ENCODE results near the gene SIGLEC9.
"Not testable (repeated sequence)": the region's sequence is repeated elsewhere in the genome, so short reads cannot be mapped to it uniquely, and the experiment has no call there.

Gene SIGLEC9

DNA sequence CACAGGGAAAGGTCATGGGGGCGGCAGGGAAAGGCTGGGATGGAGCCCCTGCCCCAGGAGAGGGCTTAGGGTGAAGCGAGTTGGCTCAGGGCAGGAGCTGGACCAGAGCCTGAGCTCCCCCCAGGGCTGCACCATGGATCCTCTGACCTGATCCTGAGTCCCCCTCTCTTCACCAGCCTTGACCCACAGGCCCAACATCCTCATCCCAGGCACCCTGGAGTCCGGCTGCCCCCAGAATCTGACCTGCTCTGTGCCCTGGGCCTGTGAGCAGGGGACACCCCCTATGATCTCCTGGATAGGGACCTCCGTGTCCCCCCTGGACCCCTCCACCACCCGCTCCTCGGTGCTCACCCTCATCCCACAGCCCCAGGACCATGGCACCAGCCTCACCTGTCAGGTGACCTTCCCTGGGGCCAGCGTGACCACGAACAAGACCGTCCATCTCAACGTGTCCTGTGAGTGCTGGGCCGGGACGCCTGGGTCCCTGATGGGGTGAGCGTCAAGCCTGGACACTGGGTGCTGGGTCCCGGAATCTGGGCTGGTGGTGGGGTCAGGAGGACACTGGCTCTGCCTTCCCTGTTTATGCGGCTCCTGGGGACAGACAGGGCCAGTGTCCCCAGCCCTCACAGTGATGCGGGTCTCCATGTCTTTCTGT is 842 bp downstream of the SIGLEC9 start:
- no peak for DNase-seq

DNA sequence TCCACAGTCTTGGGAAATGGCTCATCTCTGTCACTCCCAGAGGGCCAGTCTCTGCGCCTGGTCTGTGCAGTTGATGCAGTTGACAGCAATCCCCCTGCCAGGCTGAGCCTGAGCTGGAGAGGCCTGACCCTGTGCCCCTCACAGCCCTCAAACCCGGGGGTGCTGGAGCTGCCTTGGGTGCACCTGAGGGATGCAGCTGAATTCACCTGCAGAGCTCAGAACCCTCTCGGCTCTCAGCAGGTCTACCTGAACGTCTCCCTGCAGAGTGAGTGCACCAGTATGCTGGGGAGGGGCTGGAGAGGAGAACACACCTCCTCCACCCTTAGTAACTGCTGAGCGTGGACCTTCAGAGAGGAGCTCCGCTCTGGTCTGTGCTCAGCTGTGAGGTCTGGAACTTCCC is 2.3 kb downstream of the SIGLEC9 start:
- DNase-seq: no peak

DNA sequence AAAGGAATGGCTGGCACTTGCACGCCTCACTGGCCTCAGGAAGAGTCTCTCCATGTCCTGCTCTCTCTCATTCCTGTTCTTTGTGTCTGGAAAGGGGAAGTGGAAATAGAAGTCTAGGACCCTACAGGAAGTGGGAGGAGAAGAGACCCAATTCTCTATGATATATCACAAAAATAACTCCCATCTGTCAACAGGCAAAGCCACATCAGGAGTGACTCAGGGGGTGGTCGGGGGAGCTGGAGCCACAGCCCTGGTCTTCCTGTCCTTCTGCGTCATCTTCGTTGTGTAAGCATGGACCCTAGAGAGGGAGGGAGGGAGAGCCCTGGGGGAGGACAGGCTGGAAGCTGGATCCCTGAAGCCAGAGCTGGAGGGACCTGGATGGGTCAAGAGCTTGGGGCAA is 3.0 kb downstream of the SIGLEC9 start:
- peak; percentile 80 to 83 for DNase-seq

DNA sequence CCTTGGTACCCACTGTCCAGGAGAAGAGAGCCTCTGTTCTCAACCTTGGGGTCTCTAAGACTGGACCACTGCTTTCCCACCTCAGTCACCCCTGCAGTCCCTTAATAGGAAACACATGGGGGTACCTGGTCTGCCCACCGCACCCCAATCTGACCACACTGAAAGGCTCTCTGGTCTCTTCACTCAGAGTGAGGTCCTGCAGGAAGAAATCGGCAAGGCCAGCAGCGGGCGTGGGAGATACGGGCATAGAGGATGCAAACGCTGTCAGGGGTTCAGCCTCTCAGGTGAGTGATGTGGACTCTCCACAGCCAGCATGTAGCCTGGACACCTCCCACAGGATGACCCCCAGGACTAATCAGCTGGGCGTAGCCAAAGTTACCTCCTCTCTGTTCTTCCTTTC is 3.5 kb downstream of the SIGLEC9 start:
- DNase-seq: no peak

DNA sequence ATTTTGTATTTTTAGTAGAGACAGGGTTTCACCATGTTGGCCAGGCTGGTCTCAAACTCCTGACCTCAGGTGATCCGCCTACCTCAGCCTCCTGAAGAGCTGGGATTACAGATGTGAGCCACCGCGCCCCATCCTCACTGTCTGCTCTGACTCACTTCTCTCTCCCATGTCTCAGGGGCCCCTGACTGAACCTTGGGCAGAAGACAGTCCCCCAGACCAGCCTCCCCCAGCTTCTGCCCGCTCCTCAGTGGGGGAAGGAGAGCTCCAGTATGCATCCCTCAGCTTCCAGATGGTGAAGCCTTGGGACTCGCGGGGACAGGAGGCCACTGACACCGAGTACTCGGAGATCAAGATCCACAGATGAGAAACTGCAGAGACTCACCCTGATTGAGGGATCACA is 5.0 kb downstream of the SIGLEC9 start:
- DNase-seq: no peak

- DNase-seq: peak in 1 of 2 donors; percentile 69
These were observed 7.3 kb downstream of the SIGLEC9 start for GRCh38 chr19:51131780-51132680.

DNA sequence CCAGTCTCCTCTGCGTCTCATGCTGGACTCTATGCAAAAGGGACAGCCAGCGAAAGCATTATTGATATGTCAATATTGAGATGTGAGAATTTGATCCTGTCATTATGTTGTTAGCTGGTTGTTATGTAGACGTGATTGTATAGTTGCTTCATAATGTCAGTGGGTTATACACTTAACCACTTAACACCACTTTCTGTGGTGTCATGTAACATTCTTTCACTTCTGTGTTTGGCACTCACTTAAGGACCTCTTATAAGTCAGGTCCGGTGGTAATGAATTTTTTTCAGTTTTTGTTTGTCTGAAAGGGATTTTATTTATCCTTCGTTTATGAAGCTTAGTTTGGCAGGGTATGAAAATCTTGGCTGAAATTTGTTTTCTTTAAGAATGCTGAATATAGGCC is 10.3 kb downstream of the SIGLEC9 start:
- no peak for DNase-seq

GRCh38 chr19:51135986-51136762 is 11.5 kb downstream of the SIGLEC9 start:
- DNase-seq: peak in 1 of 2 donors; percentile 49

- peak; percentile 94 to 100 for DNase-seq
These were observed 12.3 kb downstream of the SIGLEC9 start for GRCh38 chr19:51136851-51137551.

- DNase-seq: no peak
These were observed 13.2 kb downstream of the SIGLEC9 start for GRCh38 chr19:51137792-51138425.

- peak; percentile 90 to 92 for DNase-seq
These were observed 13.9 kb downstream of the SIGLEC9 start for GRCh38 chr19:51138549-51138979.

DNA sequence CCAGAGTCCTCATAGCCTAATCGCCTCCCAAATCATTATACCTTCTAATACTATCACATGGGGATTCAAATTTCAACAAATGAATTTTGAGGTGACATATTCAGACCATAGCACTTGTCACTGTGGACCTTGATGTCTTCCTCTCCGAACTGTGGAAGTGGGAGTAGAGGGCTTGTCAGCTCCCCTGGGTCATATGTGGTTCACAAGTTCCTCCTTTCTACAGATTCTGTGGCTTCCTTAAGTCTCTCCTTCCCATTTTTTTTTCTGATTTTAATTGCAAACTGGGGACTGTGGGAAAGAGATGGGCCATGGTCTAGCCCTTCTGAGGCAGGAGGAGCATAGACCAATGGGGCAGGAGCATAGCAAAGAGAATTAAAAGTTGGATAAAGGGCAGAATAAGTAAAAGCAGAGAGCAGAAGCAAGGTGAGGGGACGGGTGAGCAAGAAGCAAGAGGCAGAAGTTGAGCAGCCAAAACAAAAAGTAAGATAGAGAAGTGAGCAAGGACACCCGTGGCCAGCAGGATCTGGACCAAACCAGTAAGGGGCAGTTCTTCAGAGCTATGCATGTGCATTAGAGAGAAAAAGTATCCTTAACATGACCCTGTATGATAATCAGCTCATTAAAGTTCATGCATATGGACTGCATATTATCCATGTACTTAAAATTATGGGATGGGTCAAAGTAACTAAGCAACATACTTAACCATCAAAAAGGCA is 14.8 kb downstream of the SIGLEC9 start:
- peak; percentile 70 to 89 for DNase-seq

DNA sequence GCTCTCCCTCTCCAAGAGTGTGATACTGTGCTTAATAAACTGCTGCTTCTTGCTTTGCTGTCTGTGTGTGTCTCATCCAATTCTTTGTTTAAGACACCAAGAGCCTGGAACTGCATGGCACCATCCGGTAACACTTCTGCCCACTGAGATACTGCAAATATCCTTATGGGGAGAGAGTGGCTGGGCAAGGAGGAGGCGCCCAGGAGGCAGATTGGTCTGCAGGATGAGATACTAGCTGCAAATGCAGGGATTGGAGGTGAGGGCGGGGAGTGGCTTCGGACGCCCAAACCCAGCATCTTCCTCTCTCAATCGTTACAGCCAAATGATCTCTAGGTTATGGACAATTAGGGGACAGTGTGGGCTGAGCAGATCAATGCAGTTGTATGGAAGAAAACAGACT is 15.7 kb downstream of the SIGLEC9 start:
- DNase-seq: peak in 1 of 2 donors; percentile 25

- DNase-seq: no peak
These were observed 16.5 kb downstream of the SIGLEC9 start for GRCh38 chr19:51141181-51141580.

GRCh38 chr19:51142119-51142518 is 17.4 kb downstream of the SIGLEC9 start, which contains the start of gene SIGLEC7:
TSS of gene SIGLEC7 (plus strand) at chr19:51142301. CDS start at chr19:51142370, 69 bp downstream.
- peak in 1 of 2 donors; percentile 34 for DNase-seq

- DNase-seq: not testable (repeated sequence)
These were observed 18.2 kb downstream of the SIGLEC9 start for GRCh38 chr19:51142809-51143475.

GRCh38 chr19:51143486-51143885 is 18.8 kb downstream of the SIGLEC9 start:
- no peak for DNase-seq

DNA sequence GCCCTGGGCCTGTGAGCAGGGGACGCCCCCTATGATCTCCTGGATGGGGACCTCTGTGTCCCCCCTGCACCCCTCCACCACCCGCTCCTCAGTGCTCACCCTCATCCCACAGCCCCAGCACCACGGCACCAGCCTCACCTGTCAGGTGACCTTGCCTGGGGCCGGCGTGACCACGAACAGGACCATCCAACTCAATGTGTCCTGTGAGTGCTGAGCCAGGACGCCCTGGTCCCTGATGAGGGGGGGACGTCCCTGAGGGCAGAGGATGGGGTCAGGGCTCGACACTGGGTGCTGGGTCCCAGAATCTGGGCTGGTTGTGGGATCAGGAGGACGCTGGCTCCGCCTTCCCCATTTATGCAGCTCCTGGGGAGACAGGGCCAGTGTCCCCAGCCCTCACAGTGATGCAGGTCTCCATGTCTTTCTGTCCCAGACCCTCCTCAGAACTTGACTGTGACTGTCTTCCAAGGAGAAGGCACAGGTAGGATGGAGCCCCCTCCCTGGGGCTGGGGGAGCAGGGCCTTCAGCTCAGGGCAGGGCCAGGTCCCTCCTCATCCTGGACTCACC is 19.9 kb downstream of the SIGLEC9 start:
- DNase-seq: no peak

GRCh38 chr19:51145916-51146493 is 21.3 kb downstream of the SIGLEC9 start:
- no peak for DNase-seq

DNA sequence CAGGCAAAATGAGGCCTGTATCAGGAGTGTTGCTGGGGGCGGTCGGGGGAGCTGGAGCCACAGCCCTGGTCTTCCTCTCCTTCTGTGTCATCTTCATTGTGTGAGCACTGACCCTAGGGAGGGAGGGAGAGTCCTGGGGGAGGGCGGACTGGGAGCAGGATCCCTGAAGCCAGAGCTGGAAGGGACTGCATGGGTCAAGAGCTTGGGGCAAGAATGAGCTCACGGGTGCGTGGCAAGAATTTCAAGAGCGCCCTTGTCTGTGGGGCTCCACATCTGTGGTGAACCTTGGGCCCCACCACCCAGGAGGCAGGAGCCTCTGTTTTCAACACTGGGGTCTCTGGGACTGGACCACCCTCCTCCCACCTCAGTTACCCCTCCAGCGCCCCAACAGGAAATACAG is 22.0 kb downstream of the SIGLEC9 start:
- no peak for DNase-seq

Measured in inflammatory macrophage treated with lipopolysaccharide for 1 hour (primary cell).